Left ventricle myocardium inferior (tissue), 1 donor: ENCODE measurements around the gene MUSK. TPM values are rescaled to one million over a fixed set of nuclear protein-coding genes. Genes with fewer than 3 reads are reported as not detected.

Experiments
- DNase-seq: peaks from one replicate; pipeline ENCODE4 v3.0.0-alpha.2; 2020
- H3K27ac ChIP-seq: fragments of 200-600 bp; replicated peaks from 2 replicates; pipeline ENCODE4 v1.8.0; 2021
- H3K27me3 ChIP-seq: fragments of 200-600 bp; 2 replicates; pipeline ENCODE4 v1.8.0; 2021; ENCODE audit warnings: low read depth
- H3K36me3 ChIP-seq: fragments of 200-600 bp; 2 replicates; pipeline ENCODE4 v1.8.0; 2021
- H3K4me1 ChIP-seq: fragments of 200-600 bp; 2 replicates; pipeline ENCODE4 v1.8.0; 2021
- H3K4me3 ChIP-seq: fragments of 200-600 bp; 2 replicates; pipeline ENCODE4 v1.8.0; 2021; ENCODE audit warnings: mild to moderate bottlenecking, moderate library complexity
- H3K9me3 ChIP-seq: fragments of 200-600 bp; replicated peaks from 2 replicates; pipeline ENCODE4 v1.8.0; 2021
- CTCF ChIP-seq: fragments of 200-600 bp; IDR thresholded peaks from 2 replicates; pipeline ENCODE4 v1.8.0; 2021; ENCODE audit warnings: antibody characterized with exemption, mild to moderate bottlenecking, borderline replicate concordance
- intact Hi-C: fragments of 100-400 bp; cut with micrococcal nuclease; formaldehyde crosslinking; loops from one replicate; pipeline ENCODE4 v1.11.0; 2022
- total RNA-seq: library from RNA; stranded (reverse); fragmentation: NEBNext Ultra II Directional; extraction: Animal tissue kit (Norgen Biotek cat#: 25700); gene quantifications from one replicate; pipeline ENCODE4 v1.2.1, GENCODE V29; 2021
- donor health status: DM: no; HTN: yes; CAD: no; lungs with severe emphysema.

MUSK gene
- total RNA-seq, 1 donor from 2014 or later = 1.5 TPM

- Histone ChIP-seq H3K27ac (no peak overlapping the region), H3K4me1 (no peaks in the 10 kb centered on the region), H3K36me3 (no peaks in the 10 kb centered on the region), H3K9me3 (no peaks in the 10 kb centered on the region), H3K27me3 (peaks cover 5% of the 10 kb centered on the region), H3K4me3 (no peak overlapping the region)
- DNase-seq = no peak
- TF ChIP-seq CTCF = no peak
- intact Hi-C loops = no loop called here
These were observed 139.5 kb downstream of the MUSK start for GRCh38 chr9:110807956-110808598.

GRCh38 chr9:110808599-110808980 lies 140.0 kb downstream of the MUSK start:
- Histone ChIP-seq H3K4me1 (no peaks in the 10 kb centered on the region), H3K4me3 (no peak overlapping the region), H3K27ac (no peak overlapping the region), H3K9me3 (no peaks in the 10 kb centered on the region), H3K36me3 (no peaks in the 10 kb centered on the region), H3K27me3 (peaks cover 5% of the 10 kb centered on the region)
- DNase-seq = no peak
- TF ChIP-seq CTCF = no peak
- intact Hi-C loops = no loop called here

- intact Hi-C loops = no loop called here
- Histone ChIP-seq H3K4me1 (no peaks in the 10 kb centered on the region), H3K9me3 (no peaks in the 10 kb centered on the region), H3K36me3 (no peaks in the 10 kb centered on the region), H3K4me3 (no peak overlapping the region), H3K27me3 (peaks cover 5% of the 10 kb centered on the region), H3K27ac (no peak overlapping the region)
- TF ChIP-seq CTCF = no peak
- no peak for DNase-seq
These were observed 140.5 kb downstream of the MUSK start for GRCh38 chr9:110809038-110809595.

- H3K27me3 ChIP-seq = peaks cover 5% of the 10 kb centered on the region
- no peak overlapping the region for H3K4me3 ChIP-seq
- no peak for TF ChIP-seq CTCF
- no peak for DNase-seq
- intact Hi-C loops = no loop called here
- H3K36me3 ChIP-seq = no peaks in the 10 kb centered on the region
- no peaks in the 10 kb centered on the region for H3K9me3 ChIP-seq
- H3K4me1 ChIP-seq = no peaks in the 10 kb centered on the region
- no peak overlapping the region for H3K27ac ChIP-seq
These were observed 141.8 kb downstream of the MUSK start for GRCh38 chr9:110810262-110810976.

- Histone ChIP-seq H3K4me1 (no peaks in the 10 kb centered on the region), H3K27me3 (peaks cover 5% of the 10 kb centered on the region), H3K9me3 (no peaks in the 10 kb centered on the region), H3K36me3 (no peaks in the 10 kb centered on the region), H3K27ac (no peak overlapping the region), H3K4me3 (no peak overlapping the region)
- intact Hi-C loops = no loop called here
- DNase-seq = no peak
- no peak for TF ChIP-seq CTCF
These were observed 144.3 kb downstream of the MUSK start for GRCh38 chr9:110812886-110813285.
